22Rv1 (cell line): ENCODE data around the gene SMARCA5.

Experiments
- CTCF ChIP-seq: fragments of 450-650 bp; IDR thresholded peaks from 2 replicates; pipeline ENCODE4 v1.5.1; 2017; ENCODE audit warnings: mild to moderate bottlenecking
- ZFX ChIP-seq: fragments of 450-650 bp; IDR thresholded peaks from 2 replicates; pipeline ENCODE4 v1.6.1; 2017; ENCODE audit warnings: antibody characterized with exemption, borderline replicate concordance

DNA sequence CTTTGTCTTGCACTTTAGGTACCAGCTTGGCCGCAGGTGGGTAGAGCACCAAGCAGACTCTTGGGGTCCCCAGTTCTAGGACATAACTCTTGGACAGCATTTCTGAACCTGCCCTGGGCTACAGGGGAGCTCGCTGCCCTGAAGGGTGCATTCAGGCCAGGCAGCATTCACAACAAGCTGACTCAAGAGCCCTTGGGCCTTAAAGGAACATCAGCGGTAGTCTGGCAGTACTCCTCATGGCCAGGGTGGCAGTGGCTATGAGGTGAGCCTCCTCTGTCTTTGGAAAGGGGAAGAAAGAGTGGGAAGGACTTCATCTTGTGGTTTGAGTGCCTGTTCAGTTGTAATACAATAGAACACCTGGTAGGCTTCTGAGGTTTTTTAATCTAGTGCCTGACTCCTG is 24.8 kb upstream of the SMARCA5 start:
- TF ChIP-seq CTCF (no peak), ZFX (no peak)
